GM18909 (cell line): Measurements from ENCODE around the gene CGNL1.

ENCODE experiments used
- ATAC-seq: cut with Tn5 transposase; IDR thresholded peaks from one replicate; pipeline ENCODE4 v1.9.1; 2021; ENCODE audit warnings: mild to moderate bottlenecking; ENCODE audit not compliant: unreplicated experiment, poor library complexity

CGNL1 gene, protein sequence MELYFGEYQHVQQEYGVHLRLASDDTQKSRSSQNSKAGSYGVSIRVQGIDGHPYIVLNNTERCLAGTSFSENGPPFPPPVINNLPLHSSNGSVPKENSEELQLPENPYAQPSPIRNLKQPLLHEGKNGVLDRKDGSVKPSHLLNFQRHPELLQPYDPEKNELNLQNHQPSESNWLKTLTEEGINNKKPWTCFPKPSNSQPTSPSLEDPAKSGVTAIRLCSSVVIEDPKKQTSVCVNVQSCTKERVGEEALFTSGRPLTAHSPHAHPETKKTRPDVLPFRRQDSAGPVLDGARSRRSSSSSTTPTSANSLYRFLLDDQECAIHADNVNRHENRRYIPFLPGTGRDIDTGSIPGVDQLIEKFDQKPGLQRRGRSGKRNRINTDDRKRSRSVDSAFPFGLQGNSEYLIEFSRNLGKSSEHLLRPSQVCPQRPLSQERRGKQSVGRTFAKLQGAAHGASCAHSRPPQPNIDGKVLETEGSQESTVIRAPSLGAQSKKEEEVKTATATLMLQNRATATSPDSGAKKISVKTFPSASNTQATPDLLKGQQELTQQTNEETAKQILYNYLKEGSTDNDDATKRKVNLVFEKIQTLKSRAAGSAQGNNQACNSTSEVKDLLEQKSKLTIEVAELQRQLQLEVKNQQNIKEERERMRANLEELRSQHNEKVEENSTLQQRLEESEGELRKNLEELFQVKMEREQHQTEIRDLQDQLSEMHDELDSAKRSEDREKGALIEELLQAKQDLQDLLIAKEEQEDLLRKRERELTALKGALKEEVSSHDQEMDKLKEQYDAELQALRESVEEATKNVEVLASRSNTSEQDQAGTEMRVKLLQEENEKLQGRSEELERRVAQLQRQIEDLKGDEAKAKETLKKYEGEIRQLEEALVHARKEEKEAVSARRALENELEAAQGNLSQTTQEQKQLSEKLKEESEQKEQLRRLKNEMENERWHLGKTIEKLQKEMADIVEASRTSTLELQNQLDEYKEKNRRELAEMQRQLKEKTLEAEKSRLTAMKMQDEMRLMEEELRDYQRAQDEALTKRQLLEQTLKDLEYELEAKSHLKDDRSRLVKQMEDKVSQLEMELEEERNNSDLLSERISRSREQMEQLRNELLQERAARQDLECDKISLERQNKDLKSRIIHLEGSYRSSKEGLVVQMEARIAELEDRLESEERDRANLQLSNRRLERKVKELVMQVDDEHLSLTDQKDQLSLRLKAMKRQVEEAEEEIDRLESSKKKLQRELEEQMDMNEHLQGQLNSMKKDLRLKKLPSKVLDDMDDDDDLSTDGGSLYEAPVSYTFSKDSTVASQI

DNA sequence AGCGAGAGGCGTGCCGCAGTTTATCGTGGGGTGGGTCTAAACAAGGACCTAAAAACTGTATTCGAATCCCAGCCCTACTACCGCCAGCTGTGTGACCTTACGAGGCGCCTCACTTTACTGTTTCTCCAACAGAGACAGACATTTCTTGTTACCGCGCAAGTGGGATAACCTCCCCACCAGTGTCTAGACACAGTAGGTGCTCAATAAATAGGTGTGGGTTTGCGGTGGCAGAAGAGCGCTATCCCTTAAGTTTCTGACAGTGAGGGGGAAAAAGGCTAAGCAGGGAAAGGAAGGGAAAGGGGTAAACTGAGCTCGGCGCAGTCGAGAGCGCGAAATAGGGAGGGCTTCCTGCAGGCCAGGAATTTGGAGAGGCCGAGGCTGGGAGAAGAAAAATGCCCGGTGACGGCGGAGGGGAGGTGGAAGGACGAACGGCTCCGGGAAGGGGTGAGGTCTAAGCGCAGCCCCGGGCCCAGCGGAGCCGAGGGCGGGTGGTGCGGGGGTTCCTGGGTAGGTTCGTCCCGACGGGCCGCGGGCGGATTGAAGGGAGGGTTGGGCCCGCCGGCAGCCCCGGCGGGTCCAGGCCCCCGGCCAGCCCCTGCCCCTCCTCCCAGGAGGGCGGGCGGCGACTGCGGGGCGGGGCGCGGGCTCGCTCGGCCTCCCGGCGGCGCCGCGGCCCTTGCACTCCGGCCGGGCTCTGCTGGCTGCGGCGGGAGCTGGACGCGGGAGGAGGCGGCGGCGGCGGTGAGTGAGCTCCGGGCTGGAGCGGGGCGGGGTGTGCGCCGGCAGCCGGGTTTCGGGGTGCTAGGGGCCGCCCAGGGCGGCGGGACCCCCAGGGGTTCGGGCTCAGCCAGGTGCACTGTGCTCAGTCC, at the start of gene CGNL1:
Gene CGNL1, plus strand, starts transcription at position 679 of the 869 bp plus-strand sequence. CDS start 61,495 bp downstream, outside the sequence.
- ATAC-seq: no peak

DNA sequence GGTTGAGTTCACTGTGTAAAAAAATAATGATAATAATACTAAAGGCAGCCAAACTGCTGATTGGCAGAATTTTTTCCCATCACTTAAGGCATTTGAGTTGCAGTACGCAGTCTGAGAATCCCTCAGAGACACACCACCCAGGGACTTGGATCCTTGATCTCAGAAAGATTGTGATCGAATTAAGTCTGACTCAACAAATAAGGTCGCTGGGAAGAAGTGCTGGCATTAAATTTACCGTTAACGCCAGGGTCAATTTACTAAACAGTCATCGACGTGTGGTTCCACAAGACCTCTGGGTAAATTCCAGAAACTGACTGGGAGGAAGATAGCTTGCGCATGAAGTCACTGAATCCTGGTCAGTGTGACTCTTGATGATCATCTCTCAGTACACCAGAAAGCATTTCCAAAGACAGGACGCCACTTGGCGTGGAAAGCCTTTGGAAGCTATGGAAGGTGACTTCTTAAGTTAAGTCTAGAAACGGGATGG, 48.3 kb upstream of the CGNL1 start:
- no peak for ATAC-seq

DNA sequence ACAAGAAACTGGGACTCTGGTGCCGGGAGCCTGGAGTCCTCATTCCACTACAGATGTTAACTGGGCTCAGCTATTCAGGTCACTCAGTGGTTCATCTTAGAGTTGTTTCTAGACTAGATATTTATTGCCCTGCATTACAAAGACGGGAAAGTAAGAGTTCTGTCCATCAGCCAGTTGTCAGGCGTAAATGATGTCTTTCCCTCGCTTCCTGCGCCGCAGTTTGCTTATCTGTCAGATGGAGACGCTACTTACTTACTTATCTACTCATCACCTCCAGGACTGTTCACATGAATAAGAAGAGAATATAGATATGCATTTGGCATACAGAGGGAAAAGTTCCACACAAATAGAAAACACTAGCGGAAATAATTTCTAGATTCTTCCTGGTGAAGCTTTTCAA, 47.8 kb upstream of the CGNL1 start:
- ATAC-seq: no peak

DNA sequence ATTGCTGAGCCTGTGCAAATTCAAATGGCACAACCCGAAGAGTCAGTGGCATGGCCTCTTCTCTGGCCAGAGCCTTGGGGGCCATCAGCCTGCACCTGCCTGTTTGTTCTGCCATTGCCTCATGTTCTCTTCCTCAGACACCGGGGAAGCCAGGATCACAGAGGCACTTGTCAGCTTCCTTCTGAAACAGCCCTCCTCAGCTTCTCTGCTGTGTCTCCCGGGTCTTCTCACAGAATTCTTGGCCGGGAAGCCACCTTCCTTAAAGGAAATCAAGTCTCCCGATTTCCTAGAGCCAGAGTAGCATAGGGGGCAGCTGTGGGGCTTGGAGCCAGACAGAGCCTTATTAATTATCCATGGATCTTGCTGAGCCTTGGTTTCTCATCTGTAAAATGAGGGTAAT, 47.4 kb upstream of the CGNL1 start:
- ATAC-seq: no peak

DNA sequence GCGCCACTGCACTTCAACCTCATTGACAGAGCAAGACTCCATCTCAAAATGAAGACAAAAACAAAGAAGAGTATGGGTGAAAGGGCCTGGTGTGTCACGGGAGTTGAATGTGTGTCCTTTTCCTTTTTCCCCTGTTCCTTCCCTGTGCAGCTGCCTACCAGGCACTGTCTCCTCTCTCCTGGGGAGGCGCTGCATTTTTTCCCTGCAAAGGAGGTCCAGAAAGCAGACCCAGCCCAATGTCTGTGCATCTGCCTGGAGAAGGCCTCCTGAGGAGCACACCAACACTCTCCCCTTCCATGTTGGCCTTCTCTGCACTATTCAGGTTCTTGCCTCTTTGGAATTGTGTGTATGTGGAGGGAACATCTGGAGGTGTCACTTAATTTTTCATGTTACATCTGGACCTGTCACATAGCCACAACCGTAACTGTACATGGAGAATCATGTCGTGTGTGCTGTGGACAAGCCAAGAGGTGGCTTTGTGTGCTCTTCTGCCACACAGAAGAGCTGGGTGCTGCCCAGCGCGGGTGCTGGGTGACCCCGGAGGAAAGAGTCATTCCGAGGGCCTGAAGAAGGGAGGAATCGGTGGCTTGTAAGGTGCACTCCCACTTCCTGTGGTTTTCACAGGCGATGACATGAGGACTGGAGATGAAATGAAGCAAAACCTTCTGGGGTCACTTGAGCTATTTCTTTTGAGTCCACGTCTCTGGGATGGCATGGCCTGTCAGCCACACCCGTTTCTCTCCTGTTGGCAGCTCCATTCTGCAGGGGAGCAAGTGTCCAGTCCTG, 46.5 kb upstream of the CGNL1 start:
- no peak for ATAC-seq

DNA sequence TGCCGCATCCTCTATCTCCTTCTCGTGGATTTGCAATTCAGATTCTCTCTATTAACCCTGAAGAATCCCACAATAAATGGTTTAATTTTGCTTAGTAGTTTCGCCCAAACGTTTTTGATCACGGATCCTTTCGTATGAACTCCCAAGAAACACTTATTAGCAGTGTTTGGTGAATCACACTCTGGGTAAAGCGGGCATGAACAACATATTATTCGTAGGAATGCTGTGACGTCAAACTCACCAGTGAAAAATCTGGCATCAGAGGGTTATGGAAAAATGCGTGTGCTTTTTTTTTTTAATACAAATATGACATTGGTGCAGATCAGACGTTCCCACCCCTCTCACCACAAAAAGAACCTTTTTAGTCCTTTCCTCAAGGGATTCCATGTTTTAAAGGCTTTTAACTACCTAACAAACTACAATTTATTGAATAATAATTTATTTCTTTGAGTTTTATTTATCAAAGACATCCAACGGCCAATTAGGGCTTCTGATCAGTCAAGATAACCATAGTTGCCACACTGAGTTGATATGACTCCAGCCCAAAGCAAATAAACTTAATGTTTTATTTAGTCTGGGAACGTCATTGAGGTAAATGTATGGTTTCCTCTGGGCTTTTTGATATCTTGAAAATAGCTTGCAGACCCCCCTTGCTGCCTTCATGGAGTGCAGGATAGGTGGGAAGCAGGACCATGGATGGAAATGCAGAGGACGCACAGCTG, 45.5 kb upstream of the CGNL1 start:
- no peak for ATAC-seq

DNA sequence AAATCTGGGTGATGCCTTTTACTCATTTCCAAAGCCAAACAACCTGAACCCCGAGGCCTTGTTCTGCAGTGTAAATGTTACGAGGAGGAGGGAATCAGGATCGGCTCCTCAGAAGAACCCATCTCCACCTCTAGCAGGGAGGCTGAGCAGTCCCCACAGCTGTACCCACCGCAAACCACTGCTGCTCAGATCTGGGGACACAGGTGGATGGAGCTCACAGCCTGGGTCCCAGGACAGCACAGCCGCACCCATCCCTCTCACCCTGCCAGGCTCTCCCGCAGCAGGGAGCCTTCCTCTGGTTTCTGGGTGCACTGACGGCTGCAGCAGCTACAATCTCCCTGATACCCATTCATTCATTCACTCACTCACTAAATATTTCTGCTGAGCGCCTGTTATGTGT, 44.0 kb upstream of the CGNL1 start:
- no peak for ATAC-seq

DNA sequence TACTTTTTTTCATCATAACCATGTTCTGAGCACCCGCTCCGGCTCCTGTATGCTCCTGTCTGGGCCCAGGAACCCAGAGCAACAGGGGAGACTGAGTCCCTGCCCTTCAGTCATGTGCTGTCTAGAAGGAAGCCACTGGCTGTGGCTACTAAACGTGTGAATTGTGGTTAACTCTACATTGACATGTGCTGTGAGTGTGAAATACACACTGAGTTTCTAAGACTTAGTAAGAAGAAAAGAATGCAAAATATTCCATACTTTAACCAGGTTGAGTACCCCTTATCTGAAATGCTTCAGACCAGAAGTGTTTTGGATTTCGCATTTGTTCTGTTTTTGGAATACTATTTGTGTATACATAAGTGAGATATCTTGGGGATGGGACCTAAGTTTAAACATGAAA, 42.8 kb upstream of the CGNL1 start:
- ATAC-seq: no peak

DNA sequence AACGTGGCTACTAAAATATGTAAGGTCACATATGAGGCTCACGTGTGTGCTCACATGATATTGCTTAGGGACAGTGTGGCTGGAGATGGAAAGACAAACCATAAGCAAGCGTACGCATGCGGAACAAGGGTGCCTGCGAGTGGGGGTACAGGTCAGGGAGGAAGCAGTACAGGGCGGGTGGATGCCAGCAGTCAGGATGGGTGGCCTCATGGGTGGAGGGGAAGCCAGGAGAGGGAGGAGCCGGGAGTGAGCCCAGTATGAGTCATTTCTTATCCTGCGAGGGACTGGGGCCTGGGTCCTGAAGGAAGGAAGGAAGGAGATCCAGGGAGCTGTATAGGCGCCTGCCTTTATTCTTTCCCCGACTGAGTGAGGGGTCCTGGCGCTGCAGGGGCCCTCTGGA, 42.0 kb upstream of the CGNL1 start:
- no peak for ATAC-seq

DNA sequence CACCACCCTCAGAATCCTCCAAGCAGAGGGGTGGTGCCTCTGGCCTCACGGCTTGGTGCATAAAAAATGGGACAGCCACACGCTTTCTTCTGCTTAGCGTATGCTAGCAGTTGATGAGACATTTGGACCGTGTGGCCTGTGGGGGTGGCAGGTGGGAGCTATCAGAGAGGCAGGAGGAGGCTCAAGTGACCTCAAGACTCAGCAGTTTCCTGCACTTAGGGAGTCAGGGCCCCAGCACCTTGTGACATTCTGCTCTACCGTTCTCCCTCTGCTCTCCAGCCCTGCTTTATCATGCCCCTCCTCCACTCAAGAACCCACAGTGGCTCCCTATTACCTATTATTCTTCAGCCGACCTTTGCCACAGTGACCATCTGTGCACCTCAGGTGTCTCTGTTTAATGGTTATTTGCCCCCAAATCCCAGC, 41.0 kb upstream of the CGNL1 start:
- no peak for ATAC-seq

DNA sequence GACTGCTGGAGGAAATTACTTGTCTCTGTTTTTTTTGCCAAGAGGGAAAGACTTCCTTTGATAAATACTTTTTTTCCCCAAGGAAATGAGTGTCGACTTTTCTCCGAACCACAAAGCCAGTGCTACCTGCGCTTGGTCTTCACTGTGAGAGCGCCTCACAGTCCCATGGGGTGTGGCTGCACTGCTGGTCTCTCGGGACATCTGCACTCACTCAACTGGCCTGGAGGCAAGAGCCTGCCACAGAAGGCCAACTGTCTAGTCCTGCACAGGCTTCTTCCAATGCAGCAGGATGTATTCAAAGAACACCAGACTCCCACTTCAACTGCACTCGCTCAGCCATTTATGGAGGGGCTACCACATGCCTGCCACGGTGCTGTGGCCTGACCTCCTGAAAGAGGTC, 40.6 kb upstream of the CGNL1 start:
- ATAC-seq: no peak

DNA sequence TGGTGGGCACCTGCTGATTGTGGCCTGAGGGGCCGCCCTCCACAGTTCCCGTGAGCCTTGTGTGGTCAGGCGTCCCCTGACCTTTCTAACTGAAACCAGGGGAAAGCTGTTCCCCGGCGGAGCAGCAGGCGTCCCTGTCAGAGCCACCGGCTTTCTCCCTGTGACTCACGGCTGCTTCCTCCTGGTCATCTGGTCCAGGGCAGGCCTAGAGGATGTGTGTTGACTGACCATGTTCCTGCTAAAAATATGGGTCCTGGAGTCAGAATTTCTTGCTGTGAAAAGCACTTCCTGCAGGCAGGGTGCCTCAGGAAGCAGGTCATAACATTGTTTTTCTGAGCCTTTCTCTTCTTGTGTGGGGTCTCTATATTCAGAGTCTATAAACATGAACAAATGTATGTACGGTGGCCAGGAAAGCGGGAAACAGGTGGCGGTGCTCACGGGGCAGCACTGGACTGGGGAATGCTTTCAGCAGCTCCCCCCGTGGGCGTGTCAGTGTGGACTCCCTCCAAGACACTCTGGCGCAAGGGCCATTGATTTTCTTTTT, 38.4 kb upstream of the CGNL1 start:
- no peak for ATAC-seq

DNA sequence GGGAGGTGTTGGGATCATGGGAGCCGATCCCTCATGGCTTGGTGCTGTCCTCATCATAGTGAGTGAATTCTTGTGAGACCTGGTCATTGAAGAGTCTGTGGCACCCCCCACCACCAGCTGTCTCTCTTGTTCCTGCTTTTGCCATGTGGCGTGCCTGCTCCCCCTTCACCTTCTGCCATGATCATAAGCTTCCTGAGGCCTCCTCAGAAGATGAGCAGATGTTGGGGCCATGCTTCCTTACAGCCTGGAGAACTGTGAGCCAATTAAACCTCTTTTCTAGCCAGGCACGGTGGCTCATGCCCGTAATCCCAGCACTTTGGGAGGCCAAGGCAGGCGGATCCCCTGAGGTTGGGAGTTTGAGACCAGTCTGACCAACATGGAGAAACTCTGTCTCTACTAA, 37.0 kb upstream of the CGNL1 start:
- ATAC-seq: no peak

DNA sequence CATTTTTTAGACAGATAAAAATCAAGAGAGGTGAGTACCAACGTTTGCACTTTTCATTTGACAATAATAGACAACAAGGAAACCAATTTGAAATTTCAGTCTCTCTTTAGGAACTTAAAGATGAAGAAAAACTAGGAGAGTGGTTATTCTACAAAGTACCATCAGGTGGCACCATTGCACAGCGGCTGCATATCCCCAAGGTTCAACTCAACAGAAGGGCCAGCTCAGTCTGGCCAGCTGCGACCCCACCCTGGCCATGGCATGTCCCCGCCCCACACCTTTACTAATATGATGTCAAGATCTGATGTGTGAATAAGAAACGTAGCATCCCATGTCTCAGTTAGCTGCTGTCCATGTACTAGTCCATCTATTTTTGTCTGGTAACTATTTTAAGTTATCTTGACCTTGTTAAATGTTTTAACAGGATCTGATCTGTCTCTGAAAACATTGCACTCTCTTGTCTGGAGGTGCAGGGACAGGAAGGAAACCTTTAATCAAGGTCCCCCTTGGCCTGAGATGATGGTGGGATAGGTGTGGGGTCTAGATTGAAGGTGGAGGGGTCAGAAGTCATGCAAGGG, 35.5 kb upstream of the CGNL1 start:
- no peak for ATAC-seq

DNA sequence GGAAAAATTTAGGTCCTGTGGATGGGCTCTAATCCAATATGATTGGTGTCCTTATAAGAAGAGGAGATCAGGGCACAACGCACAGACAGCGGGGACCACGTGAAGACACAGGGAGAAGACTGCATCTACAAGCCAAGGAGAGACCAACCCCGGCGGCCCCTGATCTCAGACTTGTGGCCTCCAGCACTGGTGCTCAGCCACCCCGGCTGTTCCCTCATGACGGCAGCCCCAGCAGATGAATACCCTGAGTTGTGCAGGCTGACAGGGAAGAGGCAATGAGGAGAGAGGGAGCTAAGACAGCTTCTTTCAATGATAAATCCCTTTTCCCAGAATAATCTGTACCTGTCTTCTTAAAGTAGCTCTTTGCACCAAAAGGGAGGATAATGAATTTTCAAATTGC, 33.3 kb upstream of the CGNL1 start:
- ATAC-seq: no peak

DNA sequence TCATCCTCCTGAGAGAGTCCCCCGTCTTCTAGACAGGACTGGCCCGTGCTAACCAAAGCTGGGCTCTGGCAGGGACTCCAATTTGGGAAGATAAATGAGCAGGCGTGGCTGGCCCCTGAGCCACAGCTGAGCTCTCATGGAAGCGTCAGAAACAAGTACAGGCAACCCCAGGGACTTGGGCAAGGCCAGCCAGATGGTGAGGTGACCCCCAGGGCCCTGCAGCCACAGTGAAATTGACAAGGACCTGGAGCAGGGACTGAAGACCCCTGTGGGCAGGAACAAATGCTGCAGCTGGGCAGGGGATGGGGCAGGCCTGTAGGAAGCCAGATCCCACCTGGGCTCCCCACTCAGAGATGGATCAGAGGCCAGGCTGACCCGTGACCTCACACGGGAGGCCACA, 32.8 kb upstream of the CGNL1 start:
- ATAC-seq: no peak

DNA sequence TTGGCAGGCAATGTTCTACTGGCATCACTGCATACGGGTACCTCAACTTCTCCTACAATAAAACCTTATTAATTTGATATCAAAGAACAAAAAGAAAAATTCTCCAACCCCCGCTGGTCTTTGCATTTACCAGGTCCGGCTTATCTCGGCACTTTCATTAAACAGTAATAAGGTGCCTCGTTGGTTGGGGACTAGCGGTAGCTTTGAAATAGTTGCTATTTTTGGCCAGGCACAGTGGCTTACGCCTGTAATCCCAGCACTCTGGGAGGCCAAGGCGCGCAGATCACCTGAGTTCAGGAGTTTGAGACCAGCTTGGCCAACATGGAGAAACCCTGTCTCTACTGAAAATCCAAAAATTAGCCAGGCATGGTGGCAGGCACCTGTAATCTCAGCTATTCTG, 32.0 kb upstream of the CGNL1 start:
- no peak for ATAC-seq

DNA sequence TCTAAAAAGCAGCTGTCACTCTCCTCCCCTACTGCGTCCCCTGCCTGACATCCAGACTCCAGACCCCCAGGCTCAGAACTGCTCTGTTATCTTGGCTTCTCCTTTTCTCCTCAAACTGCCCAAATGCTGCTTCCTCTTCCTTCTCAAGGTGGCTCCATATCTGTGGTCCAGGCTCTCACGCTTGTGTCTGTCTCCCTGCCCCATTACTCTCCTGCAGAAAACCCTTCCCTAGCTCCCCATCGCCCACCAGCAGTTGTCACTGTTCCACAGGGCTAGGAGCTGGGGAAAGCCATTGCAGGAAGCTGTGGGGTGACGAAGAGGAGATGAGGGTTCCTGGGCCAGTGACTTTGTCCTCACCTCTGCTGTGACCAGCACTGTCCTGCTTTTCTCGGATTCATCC, 30.7 kb upstream of the CGNL1 start:
- no peak for ATAC-seq
